Activated CD8-positive, alpha-beta T cell treated with anti-CD3 and anti-CD28 coated beads for 36 hours (primary cell): ENCODE data around the gene ZFYVE21. TPM values are rescaled to one million over a fixed set of nuclear protein-coding genes. Genes with fewer than 3 reads are reported as not detected.
"Not testable (repeated sequence)": the region's sequence is repeated elsewhere in the genome, so short reads cannot be mapped to it uniquely, and the experiment has no call there.

ENCODE experiments used
- ATAC-seq: fragments of 200-7000 bp; cut with Tn5 transposase; one replicate; pipeline ENCODE4 v1.10.0; 2021; ENCODE audit warnings: mild to moderate bottlenecking, moderate library complexity
- CTCF ChIA-PET: fragments of 350-600 bp; sonication (Branson Sonifier 250); formaldehyde crosslinking; loops from one replicate; lab custom pipeline; 2021; ENCODE audit warnings: antibody characterized with exemption; lab: Charles Lee
- POLR2A ChIA-PET: fragments of 350-600 bp; sonication (Branson Sonifier 250); formaldehyde crosslinking; loops from one replicate; lab custom pipeline; 2021; ENCODE audit warnings: antibody characterized with exemption; lab: Charles Lee
- DNase-seq: peaks from one replicate; pipeline ENCODE4 v3.0.0-alpha.2; 2020
- H3K27ac Mint-ChIP-seq: one replicate; pipeline ENCODE4 v1.8.0; 2021; ENCODE audit warnings: mild to moderate bottlenecking, mixed read lengths
- H3K27me3 Mint-ChIP-seq: one replicate; pipeline ENCODE4 v1.8.0; 2021; ENCODE audit warnings: mixed read lengths
- H3K36me3 Mint-ChIP-seq: one replicate; pipeline ENCODE4 v1.8.0; 2021; ENCODE audit warnings: low read depth, mixed read lengths
- H3K4me1 Mint-ChIP-seq: one replicate; pipeline ENCODE4 v1.8.0; 2021; ENCODE audit warnings: low read depth, mixed read lengths
- H3K4me3 Mint-ChIP-seq: one replicate; pipeline ENCODE4 v1.8.0; 2021; ENCODE audit warnings: mild to moderate bottlenecking, moderate library complexity, mixed read lengths
- H3K9me3 Mint-ChIP-seq: one replicate; pipeline ENCODE4 v1.8.0; 2021; ENCODE audit warnings: mixed read lengths
- CTCF ChIP-seq: fragments of 200-600 bp; IDR thresholded peaks from one replicate; pipeline ENCODE4 v1.8.0; 2022; ENCODE audit warnings: antibody characterized with exemption, mild to moderate bottlenecking
- intact Hi-C: fragments of 100-400 bp; cut with micrococcal nuclease; formaldehyde crosslinking; loops from one replicate; pipeline ENCODE4 v1.10.0; 2022
- total RNA-seq, 2 experiments: library from RNA; stranded (reverse); gene quantifications; one replicate each; pipeline ENCODE4 v1.2.3, GENCODE V29; 2021

Gene ZFYVE21
- total RNA-seq, 2 experiments from 2014 or later: 10.4 to 11.6 TPM

GRCh38 chr14:103770500-103770899 lies 54.9 kb downstream of the ZFYVE21 start:
- no peak for TF ChIP-seq CTCF
- Mint-ChIP-seq H3K4me1 (no peaks in the 10 kb centered on the region), H3K36me3 (peaks cover 12% of the 10 kb centered on the region), H3K9me3 (peaks cover 4% of the 10 kb centered on the region), H3K4me3 (no peak overlapping the region), H3K27ac (no peak overlapping the region), H3K27me3 (no peaks in the 10 kb centered on the region)
- no peak for ATAC-seq
- ChIA-PET CTCF (no interaction called here), POLR2A (no interaction called here)
- intact Hi-C loops: no loop called here
- no peak for DNase-seq

- ChIA-PET POLR2A (no interaction called here), CTCF (interaction anchor here (1.0 kb wide), 1 partner anchor 15 kb away, joined by 3 read pairs; no protein-coding TSS in a partner anchor)
- TF ChIP-seq CTCF: no peak
- DNase-seq (no peak), ATAC-seq (no peak)
- Mint-ChIP-seq H3K9me3 (peaks cover 4% of the 10 kb centered on the region), H3K36me3 (peaks cover 12% of the 10 kb centered on the region), H3K4me3 (no peak overlapping the region), H3K4me1 (no peaks in the 10 kb centered on the region), H3K27me3 (no peaks in the 10 kb centered on the region), H3K27ac (no peak overlapping the region)
- intact Hi-C loops: no loop called here
These were observed 55.3 kb downstream of the ZFYVE21 start for GRCh38 chr14:103770902-103771301.

- H3K4me1 Mint-ChIP-seq: no peaks in the 10 kb centered on the region
- H3K27me3 Mint-ChIP-seq: no peaks in the 10 kb centered on the region
These were observed 56.6 kb downstream of the ZFYVE21 start for GRCh38 chr14:103772078-103772712.

GRCh38 chr14:103773521-103773920 lies 57.9 kb downstream of the ZFYVE21 start:
- no peak overlapping the region for H3K27ac Mint-ChIP-seq
- no peaks in the 10 kb centered on the region for H3K27me3 Mint-ChIP-seq
- POLR2A ChIA-PET: no interaction called here
- no peaks in the 10 kb centered on the region for H3K4me1 Mint-ChIP-seq
- CTCF ChIA-PET: no interaction called here
- intact Hi-C loops: no loop called here
- ATAC-seq (no peak), DNase-seq (no peak)
- H3K36me3 Mint-ChIP-seq: peaks cover 16% of the 10 kb centered on the region
- H3K4me3 Mint-ChIP-seq: no peak overlapping the region
- TF ChIP-seq CTCF: no peak
- peaks cover 4% of the 10 kb centered on the region for H3K9me3 Mint-ChIP-seq

More at GRCh38 chr14:103772078-103772712, 56.6 kb downstream of the ZFYVE21 start:
- POLR2A ChIA-PET: no interaction called here
- Mint-ChIP-seq H3K36me3 (peaks cover 15% of the 10 kb centered on the region), H3K9me3 (peaks cover 4% of the 10 kb centered on the region), H3K4me3 (no peak overlapping the region), H3K27ac (no peak overlapping the region)
- CTCF ChIA-PET: no interaction called here
- no peak for ATAC-seq
- no peak for TF ChIP-seq CTCF
- no peak for DNase-seq
- intact Hi-C loops: no loop called here

- ChIA-PET POLR2A (no interaction called here), CTCF (no interaction called here)
- peaks cover 4% of the 10 kb centered on the region for H3K9me3 Mint-ChIP-seq
- no peak overlapping the region for H3K4me3 Mint-ChIP-seq
- no peak overlapping the region for H3K27ac Mint-ChIP-seq
- no peak for TF ChIP-seq CTCF
- ATAC-seq: no peak
- intact Hi-C loops: no loop called here
- H3K36me3 Mint-ChIP-seq: peaks cover 17% of the 10 kb centered on the region
- no peaks in the 10 kb centered on the region for H3K4me1 Mint-ChIP-seq
- no peak for DNase-seq
- H3K27me3 Mint-ChIP-seq: no peaks in the 10 kb centered on the region
These were observed 59.9 kb downstream of the ZFYVE21 start for GRCh38 chr14:103775506-103775905.

GRCh38 chr14:103776319-103776718 lies 60.7 kb downstream of the ZFYVE21 start:
- H3K36me3 Mint-ChIP-seq: peaks cover 16% of the 10 kb centered on the region
- ATAC-seq, intact Hi-C loops, H3K27me3 Mint-ChIP-seq, CTCF ChIA-PET, H3K4me3 Mint-ChIP-seq, H3K9me3 Mint-ChIP-seq, POLR2A ChIA-PET, H3K4me1 Mint-ChIP-seq, H3K27ac Mint-ChIP-seq, DNase-seq: not testable (repeated sequence)
